HG03575 (cell line): ENCODE results near the gene LPCAT1.
A peak's percentile ranks its signal among the peaks of the same experiment; 100 is the strongest.

Experiments
- ATAC-seq: cut with Tn5 transposase; IDR thresholded peaks from one replicate; pipeline ENCODE4 v1.9.1; 2021; ENCODE audit not compliant: unreplicated experiment, insufficient number of reproducible peaks, low FRiP score; ENCODE audit errors: extremely low read depth

LPCAT1 gene

GRCh38 chr5:1504069-1504595 lies 19.6 kb downstream of the LPCAT1 start:
- no peak for ATAC-seq

- ATAC-seq, result no peak
Measured at GRCh38 chr5:1503241-1504068, 20.3 kb downstream of the LPCAT1 start.

DNA sequence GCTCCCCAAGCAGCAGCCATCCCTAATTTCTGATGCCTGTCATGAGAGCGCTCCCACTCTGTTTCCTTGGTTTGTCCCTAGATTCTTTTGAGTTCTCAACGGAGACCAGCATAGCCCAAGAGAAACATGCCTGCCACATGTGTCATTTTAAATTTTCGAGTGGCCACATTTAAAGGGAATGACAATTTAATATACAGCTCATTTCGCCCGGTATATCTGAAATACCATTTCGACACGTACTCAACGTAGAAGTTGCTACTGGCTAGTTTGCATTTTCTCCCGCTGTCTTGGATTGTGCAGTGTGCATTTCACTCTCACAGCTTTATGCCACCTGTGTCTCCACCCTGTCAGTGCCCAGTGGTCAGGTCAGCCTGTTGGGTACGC lies 21.0 kb downstream of the LPCAT1 start:
- ATAC-seq, result no peak

DNA sequence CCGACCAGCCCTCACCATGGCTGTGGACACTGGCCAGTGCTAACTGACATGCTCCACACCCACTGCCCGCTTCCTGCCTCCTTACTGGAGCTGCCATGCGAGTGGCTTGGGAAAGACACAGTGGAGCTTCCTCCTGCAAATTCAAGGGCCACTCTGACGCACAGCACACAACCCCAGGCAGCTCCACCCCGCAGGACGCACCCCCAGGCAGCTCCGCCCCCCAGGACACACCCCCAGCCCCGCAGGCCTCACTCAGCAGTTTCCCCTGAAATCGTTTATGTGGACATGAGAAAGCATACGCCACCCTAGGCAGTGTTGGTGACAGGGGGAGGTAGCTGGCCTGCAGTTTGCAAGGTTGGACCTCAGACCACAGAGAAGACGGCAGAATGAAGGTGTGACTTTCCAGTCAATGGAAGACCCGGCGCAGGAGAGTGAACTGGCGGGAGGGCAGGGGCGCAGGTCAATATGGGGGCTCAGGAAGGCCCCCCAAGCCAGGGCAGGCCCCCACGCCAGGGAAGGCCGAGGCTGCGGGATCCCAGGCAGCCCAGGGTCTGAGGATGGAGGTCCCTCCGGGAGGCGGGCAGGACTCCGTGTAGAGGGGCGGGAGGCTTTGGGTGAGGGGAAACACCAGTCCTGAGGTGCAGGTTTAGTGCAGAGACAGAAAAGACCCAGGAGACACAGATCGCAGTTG lies 21.6 kb downstream of the LPCAT1 start:
- no peak for ATAC-seq

- ATAC-seq, result no peak
Measured at GRCh38 chr5:1501372-1502045, 22.3 kb downstream of the LPCAT1 start.

DNA sequence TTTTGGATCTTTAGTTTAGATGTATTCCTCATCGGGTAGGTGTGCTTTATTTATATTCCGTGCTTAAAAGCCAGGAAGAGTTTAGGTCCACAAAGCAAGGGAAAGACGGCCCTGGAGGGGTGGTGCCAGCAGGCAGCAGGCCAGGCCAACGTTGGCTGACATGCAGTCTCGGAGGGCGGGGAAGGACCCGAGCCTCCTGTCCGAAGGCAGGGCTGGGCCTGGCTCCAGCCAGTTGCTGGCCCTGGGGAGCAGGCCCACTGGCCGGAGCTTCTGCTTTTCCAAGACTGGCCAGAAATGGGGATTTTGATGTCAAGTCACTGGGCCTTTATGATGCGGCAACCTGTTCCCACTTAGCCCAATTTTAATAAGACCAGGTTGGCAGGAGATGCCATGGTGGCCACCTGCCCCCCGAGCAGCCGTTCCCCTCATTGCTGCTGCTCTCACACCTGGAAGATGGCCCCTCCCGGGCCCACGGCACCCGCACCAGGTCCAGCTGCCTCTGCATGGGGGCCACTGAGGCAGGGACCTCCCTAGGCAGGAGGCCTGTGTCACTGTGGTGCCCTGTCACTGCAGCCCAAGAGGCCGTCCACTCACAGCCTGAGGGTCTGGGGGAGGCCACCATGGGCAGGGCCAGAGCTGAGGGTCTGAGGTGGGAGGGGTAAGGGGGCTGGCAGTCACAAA lies 23.2 kb downstream of the LPCAT1 start:
- ATAC-seq, result no peak

GRCh38 chr5:1499851-1500250 lies 23.9 kb downstream of the LPCAT1 start:
- no peak for ATAC-seq

GRCh38 chr5:1498623-1499416 lies 24.9 kb downstream of the LPCAT1 start:
- peak; percentile 24 for ATAC-seq

DNA sequence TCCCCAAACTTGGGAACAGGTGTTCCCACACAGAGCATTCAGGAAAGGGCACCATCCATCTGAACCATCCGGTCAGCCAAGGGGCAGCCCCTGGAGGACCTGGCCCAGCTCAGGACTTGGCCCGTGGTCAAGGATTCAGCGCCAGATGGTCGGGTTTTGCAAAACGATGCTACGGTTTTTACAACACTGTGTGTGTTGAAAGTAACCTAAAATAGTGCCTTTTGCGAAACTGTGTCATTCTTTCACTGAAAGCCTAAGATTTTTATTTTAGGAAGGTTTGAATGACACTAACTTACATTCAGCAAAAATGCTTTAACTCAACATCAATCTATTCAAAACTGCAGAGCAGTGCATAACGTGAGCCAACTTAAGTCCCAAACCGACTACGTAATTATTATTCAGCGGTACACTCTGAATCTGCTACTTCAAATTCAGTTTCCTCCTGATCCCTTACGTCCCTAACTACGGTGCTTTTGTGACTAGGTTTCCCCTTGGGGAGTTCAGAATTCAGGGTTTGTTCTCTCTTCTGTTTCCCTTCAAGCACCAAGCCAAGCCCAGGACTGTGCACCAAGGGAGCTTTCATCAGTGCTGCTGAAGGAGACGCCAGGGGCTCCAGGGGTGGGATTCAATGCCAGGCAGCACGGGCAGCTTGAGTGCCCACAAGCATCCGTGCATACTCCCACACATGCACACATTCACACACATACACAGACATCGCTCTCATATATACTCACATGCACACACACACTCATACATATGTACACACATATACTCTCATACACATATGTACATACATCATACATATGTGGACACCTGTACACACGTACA lies 25.8 kb downstream of the LPCAT1 start:
- peak; percentile 12 for ATAC-seq

DNA sequence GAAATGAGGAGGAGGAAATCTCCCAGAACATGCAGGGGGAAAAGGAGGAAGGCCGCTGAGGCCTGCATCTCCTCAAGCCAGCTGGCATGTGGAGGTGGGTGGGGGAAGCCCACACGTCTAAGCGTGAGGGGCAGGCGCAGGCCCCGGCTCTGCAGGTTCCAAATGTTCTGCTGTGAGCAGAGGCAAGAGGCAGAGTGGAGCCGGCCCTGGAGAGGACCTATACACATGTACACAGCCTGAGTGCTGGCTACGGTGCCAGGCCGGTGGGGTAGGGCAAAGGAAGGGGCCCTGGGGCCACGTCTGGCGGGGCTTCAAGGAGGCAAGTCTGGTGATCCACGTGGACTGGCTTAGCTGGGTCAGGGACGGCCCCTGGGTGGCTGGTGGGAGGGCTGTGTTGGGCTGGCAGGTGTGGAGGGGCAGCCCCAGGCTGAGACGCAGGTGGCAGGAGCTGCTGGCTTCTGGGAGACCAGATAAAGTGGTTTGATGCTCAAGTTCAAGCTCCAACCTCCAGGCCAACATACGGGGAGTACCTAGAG lies 26.4 kb downstream of the LPCAT1 start:
- peak; percentile 7 for ATAC-seq

DNA sequence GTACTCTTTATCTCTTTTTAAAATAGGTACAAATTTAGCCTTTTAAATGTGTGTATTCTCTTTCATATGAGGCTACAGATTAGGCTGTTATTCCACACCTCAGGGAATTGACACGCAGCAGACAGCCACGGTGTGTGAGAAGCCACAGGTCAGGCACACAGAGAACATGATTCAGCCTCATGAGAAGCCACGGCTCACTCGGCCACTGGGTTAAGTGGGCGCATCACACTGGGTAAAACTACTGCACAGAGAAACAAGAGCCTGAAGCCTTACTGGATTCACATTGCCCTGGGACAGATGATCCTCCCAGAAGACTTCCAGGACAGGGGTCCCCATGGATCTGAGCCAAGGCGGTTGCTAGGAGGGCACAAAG lies 28.2 kb downstream of the LPCAT1 start:
- no peak for ATAC-seq

DNA sequence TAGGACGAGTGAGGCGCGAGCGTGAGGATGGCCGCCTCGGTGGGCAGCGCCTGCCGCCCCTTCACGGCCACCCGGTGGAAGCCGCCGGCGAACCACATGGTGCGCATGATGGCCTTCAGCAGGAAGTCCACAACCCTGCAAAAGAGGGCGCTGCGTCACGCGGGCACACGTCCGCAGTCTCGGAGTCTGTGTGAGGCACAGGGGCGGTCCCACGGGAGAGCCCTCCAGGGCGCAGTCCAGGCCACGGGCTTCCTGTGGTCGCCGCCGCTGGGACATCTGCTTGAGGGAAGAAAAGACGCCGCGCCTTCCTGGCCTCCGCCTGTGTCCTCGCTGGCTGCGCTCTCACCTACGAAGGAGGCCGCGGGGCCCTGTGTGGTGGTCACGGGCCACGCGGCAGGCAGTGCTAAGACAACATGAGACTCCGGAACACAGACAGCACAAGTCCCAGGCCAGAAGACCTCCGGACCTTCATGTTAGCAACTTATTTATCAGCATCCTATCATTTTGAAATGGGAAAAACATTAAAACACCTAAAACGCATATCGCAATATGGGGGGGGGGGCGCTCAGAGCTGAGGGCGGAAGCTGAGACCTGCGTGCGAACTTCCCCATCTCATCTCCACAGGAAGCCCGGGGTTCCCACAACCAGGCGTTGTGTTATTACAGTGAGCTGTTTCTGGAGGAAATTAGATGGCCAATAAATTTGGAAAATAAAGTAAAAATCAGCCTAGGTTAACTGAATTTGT lies 28.8 kb downstream of the LPCAT1 start:
- no peak for ATAC-seq

- ATAC-seq, result no peak
Measured at GRCh38 chr5:1493941-1494340, 29.8 kb downstream of the LPCAT1 start.

GRCh38 chr5:1493413-1493812 lies 30.3 kb downstream of the LPCAT1 start:
- ATAC-seq, result no peak

- ATAC-seq, result no peak
Measured at GRCh38 chr5:1492757-1493156, 31.0 kb downstream of the LPCAT1 start.

- ATAC-seq, result no peak
Measured at GRCh38 chr5:1490376-1490775, 33.4 kb downstream of the LPCAT1 start.

- ATAC-seq, result no peak
Measured at GRCh38 chr5:1489754-1490153, 34.0 kb downstream of the LPCAT1 start.
